Esophagus (tissue), 2 donors: ENCODE data around the gene RANBP1. TPM values are rescaled to one million over a fixed set of nuclear protein-coding genes. Genes with fewer than 3 reads are reported as not detected.

Source experiments
- H3K27ac ChIP-seq, 2 donors: one replicate each; pipeline ENCODE4 v1.5.1; 2013; ENCODE audit warnings: low read depth in 2 of 2, mild to moderate bottlenecking in 2 of 2, inconsistent platforms in 1 of 2, low read length in 1 of 2, moderate library complexity in 1 of 2
- H3K27me3 ChIP-seq, 2 donors: one replicate each; pipeline ENCODE4 v1.6.1; 2013; ENCODE audit warnings: low read length in 2 of 2, control low read depth in 1 of 2, mild to moderate bottlenecking in 1 of 2; ENCODE audit not compliant: insufficient read depth in 2 of 2, control insufficient read depth in 1 of 2
- H3K36me3 ChIP-seq, 2 donors: one replicate each; pipeline ENCODE4 v1.6.1; 2013; ENCODE audit warnings: low read length in 1 of 2; ENCODE audit not compliant: control insufficient read depth in 2 of 2, insufficient read depth in 2 of 2
- H3K4me1 ChIP-seq, 2 donors: one replicate each; pipeline ENCODE4 v1.6.1; 2013; ENCODE audit warnings: low read length in 1 of 2; ENCODE audit not compliant: control insufficient read depth in 2 of 2, insufficient read depth in 2 of 2
- H3K4me3 ChIP-seq, 2 donors: one replicate each; pipeline ENCODE4 v1.5.1; 2013; ENCODE audit warnings: low read length in 2 of 2, mild to moderate bottlenecking in 2 of 2, low read depth in 1 of 2, moderate library complexity in 1 of 2
- H3K9me3 ChIP-seq, 2 donors: one replicate each; pipeline ENCODE4 v1.6.1; 2013; ENCODE audit warnings: mild to moderate bottlenecking in 2 of 2, low read depth in 1 of 2, low read length in 1 of 2, moderate library complexity in 1 of 2; ENCODE audit not compliant: control insufficient read depth in 2 of 2, insufficient read depth in 1 of 2
- whole genome bisulfite sequencing, 2 donors: extraction: QIAGEN DNeasy Blood & Tissue Kit; methylation state at CpG; one replicate each; pipeline ENCODE4 v1.1.7; 2013; 5-methylcytosine and 5-hydroxymethylcytosine counted together
- polyA plus RNA-seq, 2 donors: library from polyadenylated mRNA; stranded (reverse); fragments of 200-250 nt; gene quantifications; one replicate each; pipeline ENCODE4 v1.2.3, GENCODE V29; 2013
- donor health status: healthy with polysubstance abuse.
- donor health status: Bipolar disorder and iron deficiency.

Gene RANBP1
- polyA plus RNA-seq, 2 donors, result 49.2 to 136 TPM

DNA sequence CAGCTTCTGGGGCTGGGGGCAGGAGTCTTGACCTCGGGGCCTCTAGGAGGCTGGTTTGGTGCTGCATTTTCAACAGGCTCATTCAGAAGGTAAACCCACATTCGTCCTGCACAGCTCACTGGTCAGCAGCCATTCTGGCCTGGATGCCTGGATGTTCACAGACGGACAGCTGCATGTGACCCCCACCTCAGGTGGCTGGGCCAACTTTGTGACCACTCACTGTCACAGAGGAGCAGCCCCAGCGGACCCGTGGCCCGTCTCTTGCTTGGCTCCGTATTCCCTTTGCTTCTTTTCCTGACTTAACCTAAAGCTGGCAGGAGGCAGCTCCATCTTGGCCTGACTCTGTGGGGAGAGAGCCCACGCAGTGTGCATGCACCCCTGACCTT is 27.6 kb upstream of the RANBP1 start:
- Histone ChIP-seq H3K36me3 (peaks cover 24 to 62% of the 10 kb centered on the region in 2 donors), H3K4me3 (no peak overlapping the region), H3K9me3 (peaks cover 0 to 2% of the 10 kb centered on the region in 2 donors), H3K27ac (no peak overlapping the region), H3K27me3 (no peaks in the 10 kb centered on the region), H3K4me1 (peaks cover 4 to 10% of the 10 kb centered on the region in 2 donors)
- 94% methylated on average over 8 of the region's 8 CpGs for WGBS, 2 donors

DNA sequence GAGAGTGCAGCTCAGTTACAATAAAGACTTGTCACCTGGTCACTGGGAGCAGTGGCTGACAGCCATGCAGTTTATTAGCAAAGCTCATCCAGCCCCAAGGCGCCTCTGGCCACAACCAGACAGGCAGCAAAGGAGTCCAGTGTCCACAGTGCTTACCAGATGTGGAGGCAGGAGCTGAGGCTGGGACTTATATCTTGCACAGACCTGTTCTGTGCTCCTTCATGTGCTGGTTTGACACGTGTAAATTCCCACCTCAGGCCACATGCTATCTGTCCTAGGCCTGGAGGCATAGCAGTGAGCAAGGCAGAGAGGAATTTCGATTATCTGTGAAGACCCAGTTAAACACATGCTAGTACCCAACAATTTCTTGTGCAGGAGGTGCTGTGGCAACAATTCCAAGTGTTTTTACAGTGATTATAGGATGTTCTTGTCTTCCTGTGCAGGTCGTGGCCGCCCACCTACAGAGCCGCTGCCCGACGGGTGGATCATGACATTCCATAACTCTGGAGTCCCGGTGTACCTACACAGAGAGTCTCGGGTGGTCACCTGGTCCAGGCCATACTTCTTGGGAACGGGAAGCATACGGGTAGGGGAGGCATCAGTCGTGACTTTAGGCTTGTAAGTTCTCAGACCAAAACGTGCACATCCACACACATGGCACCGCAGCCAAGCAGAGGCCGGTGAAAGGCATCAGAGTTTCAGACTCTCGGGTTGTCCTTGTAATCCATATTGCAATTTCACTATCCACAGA is 26.5 kb upstream of the RANBP1 start:
- Histone ChIP-seq H3K27me3 (no peaks in the 10 kb centered on the region), H3K27ac (no peak overlapping the region), H3K4me3 (no peak overlapping the region), H3K4me1 (peaks cover 4% of the 10 kb centered on the region in 2 donors), H3K36me3 (peaks cover 28 to 74% of the 10 kb centered on the region in 2 donors), H3K9me3 (peaks cover 0 to 2% of the 10 kb centered on the region in 2 donors)
- 91 to 93% methylated on average over 17 of the region's 17 CpGs for WGBS, 2 donors

DNA sequence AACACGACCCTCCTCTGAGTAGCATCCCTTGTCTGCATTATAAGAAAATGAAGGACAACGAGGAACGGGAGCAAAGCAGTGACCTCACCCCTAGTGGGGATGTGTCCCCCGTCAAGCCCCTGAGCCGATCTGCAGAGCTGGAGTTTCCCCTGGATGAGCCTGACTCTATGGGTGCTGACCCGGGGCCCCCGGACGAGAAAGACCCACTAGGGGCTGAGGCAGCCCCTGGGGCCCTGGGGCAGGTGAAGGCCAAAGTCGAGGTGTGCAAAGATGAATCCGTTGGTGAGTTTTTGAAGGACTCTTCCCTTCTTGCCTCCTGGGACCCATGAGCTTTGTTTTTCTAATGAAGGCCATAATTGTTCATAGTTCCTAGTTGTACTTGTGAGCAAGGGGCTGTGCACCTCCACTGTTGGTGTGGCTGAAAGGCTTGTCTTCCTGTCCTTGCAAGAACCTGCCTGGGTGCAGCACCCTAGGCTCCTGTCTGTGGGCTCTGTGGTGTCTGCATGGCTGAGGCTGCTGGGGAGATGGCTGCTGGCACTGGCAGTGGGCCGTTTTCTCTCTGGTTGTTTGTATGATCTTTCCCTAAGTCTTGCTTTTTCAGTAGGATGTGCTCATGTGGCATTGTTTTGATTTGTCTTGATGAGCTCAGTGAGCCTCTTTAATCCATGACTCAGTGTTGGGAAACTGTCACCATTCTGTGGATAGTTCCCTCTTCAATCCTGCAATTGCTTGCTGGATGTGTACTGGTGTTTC is 25.8 kb upstream of the RANBP1 start:
- Histone ChIP-seq H3K4me3 (no peak overlapping the region), H3K36me3 (peaks cover 32 to 80% of the 10 kb centered on the region in 2 donors), H3K27me3 (no peaks in the 10 kb centered on the region), H3K9me3 (peaks cover 0 to 2% of the 10 kb centered on the region in 2 donors), H3K27ac (no peak overlapping the region), H3K4me1 (peaks cover 0 to 4% of the 10 kb centered on the region in 2 donors)
- WGBS, 2 donors, result 92 to 94% methylated on average over 11 of the region's 11 CpGs

DNA sequence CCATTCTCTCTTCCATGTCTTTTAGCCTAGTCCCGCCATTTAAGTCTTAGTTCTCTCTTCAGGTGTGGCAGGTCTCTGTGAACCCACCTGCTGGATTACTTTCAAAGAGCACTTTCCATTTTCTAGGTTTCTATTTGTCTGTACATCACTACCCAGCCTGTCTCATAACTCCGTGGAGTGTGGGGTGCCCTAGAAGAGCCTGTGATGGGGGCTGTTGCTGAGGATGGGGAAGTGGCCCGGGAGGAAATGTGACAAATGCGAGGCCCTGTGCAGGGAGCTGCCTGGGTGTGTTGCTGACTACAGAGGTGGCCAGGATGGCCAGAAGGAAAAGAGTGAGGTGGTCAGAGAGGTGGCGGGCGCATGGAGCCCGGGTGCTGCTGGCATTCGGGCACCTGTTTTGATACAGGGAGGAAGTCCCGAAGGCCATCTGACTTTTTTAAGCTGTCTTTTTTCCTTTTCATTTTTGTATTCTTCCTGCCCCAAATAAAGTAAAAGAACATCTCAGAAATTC is 25.1 kb upstream of the RANBP1 start:
- Histone ChIP-seq H3K27ac (no peak overlapping the region), H3K36me3 (peaks cover 32 to 83% of the 10 kb centered on the region in 2 donors), H3K27me3 (no peaks in the 10 kb centered on the region), H3K4me3 (no peak overlapping the region), H3K9me3 (peaks cover 0 to 2% of the 10 kb centered on the region in 2 donors), H3K4me1 (peaks cover 0 to 2% of the 10 kb centered on the region in 2 donors)
- 92% methylated on average over 9 of the region's 9 CpGs for WGBS, 2 donors

DNA sequence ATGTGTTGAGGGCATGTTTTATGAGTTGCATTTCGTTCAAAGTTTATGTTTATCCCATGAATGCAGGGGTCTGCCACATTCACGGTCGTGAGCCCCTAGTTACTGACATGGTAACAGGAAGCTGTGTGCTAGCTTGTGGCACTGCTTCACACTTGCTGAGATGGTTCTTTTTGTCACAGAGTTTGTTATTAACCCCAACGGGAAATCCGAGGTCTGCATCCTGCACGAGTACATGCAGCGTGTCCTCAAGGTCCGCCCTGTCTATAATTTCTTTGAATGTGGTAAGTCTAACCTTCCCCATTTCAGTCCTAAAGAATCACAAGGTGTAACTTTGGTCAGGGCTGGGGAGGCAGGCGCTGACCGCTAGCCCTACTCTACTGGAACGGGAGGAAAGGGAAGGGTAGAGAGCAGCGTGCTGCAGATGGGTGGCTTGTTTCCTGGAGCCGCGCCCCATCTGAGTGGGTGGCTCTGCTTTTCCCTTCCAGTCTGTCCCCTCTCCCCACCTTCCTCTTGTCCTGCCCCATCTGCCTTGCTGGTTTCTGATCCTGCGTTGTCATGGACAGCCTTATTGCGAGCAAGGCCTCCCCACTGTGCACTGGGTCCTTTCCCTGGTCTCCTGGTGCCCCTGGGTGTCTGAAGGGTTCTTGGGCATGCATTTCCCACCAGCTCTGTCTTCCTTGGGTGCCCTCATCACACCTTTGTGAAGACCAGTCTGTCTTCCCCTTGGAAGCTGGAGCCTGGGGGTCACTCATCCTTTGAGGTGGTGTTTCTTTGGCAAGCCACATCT is 24.0 kb upstream of the RANBP1 start:
- Histone ChIP-seq H3K4me1 (no peaks in the 10 kb centered on the region), H3K4me3 (no peak overlapping the region), H3K27ac (no peak overlapping the region), H3K9me3 (peaks cover 0 to 2% of the 10 kb centered on the region in 2 donors), H3K27me3 (no peaks in the 10 kb centered on the region), H3K36me3 (peaks cover 30 to 79% of the 10 kb centered on the region in 2 donors)
- WGBS, 2 donors, result 88 to 91% methylated on average over 16 of the region's 16 CpGs

DNA sequence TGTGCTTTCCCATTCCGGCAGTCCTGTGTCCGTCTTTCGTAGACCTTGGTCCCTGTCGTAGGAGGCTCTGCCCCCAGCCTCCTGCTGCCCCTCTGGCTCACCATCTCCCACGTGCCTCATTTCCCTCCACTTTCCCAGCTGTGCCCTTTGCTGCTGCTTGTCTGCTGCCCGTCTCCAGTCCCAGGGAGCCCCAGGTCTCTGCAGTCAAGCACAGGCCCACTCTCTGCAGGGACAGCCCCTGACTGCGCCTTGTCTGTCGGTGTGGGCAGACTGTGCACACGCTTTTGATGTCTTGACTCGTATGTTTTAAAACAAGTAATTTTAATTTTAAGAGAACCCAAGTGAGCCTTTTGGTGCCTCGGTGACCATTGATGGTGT is 23.4 kb upstream of the RANBP1 start:
- peaks cover 29 to 73% of the 10 kb centered on the region in 2 donors for H3K36me3 ChIP-seq
- H3K4me3 ChIP-seq, result no peak overlapping the region
- no peaks in the 10 kb centered on the region for H3K27me3 ChIP-seq
- no peak overlapping the region for H3K27ac ChIP-seq
- 89 to 91% methylated on average over 11 of the region's 11 CpGs for WGBS, 2 donors
- H3K4me1 ChIP-seq, result no peaks in the 10 kb centered on the region
- peaks cover 0 to 2% of the 10 kb centered on the region in 2 donors for H3K9me3 ChIP-seq

DNA sequence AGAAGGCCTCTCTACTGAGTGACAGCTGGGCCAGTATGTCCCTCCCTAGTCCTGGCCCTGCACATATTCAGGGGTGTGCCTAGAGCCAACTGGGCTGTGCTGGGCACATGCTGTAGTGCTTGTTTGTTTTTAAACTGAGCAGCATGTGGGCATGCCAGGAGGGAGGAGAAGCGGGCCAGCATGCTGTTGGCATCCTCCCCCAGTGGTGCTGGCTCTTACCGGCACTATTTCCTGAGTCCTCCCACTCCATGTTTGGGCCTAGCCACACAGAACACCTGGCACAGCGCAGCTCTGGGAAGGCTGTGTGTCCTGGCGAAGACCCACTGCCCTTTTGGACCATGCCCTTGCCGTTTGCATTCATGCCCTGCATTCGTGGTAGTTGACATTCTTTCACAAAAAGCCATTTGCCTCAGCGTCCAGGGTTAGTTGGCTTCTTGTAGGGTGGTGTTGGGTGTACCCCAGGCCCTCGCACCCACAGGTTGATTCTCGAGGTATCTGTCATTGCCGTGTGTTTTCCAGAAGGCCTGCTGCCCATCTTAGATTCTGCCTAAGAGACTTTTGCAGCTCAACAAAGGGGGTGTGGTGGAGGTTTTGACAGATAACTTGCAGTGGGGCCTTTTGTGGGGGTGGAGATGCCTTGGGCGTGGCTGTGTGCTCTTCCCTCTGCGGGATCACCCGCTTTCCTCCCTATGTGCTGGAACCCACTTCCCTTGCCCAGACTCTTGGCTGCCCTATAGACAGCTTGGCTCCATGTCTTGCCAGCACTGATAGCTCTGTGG is 22.3 kb upstream of the RANBP1 start:
- peaks cover 0 to 2% of the 10 kb centered on the region in 2 donors for H3K9me3 ChIP-seq
- no peak overlapping the region for H3K27ac ChIP-seq
- no peaks in the 10 kb centered on the region for H3K4me1 ChIP-seq
- no peaks in the 10 kb centered on the region for H3K27me3 ChIP-seq
- H3K36me3 ChIP-seq, result peaks cover 21 to 64% of the 10 kb centered on the region in 2 donors
- H3K4me3 ChIP-seq, result no peak overlapping the region
- 90 to 91% methylated on average over 13 of the region's 13 CpGs for WGBS, 2 donors

DNA sequence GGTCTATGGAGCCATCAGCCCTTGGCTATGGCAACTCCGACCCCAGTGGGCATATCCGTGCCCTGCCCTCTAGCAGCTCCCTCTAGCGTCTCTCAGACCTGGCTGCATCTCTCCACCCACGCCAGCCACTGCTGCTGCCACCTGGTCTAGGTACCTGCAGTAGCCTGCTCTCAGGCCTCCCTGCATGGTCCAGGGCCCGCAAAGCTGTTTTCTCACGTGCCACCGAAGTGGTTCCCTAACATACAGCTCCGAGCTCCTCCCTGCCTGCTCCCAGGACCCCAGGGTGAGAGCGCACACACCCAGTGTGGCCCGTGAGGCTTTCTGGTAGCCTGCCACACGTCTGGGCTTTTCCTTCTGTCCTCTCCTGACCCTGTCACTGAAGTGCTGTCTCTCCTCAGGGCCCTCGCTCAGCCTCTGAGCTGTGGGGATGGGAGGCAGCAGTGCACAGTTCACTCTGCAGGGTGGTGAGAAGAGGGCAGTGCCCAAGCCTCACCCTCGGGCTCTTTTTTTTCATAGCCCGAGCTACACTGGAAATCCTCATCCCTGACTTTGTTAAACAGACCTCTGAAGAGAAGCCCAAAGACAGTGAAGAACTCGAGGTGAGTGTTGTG is 21.6 kb upstream of the RANBP1 start:
- Histone ChIP-seq H3K4me3 (no peak overlapping the region), H3K4me1 (no peaks in the 10 kb centered on the region), H3K9me3 (no peaks in the 10 kb centered on the region), H3K27me3 (no peaks in the 10 kb centered on the region), H3K27ac (no peak overlapping the region), H3K36me3 (peaks cover 16 to 64% of the 10 kb centered on the region in 2 donors)
- WGBS, 2 donors, result 94 to 95% methylated on average over 15 of the region's 15 CpGs
